A673 (cell line): ENCODE data around the gene ATOH7. TPM values are rescaled to one million over a fixed set of nuclear protein-coding genes. Genes with fewer than 3 reads are reported as not detected.

Source experiments
- BruUV-seq: library from RNA; stranded (reverse); fragments of 400-500 nt; replicated peaks from 2 replicates; lab custom pipeline; 2021; lab: Mats Ljungman, UMichigan
- CTCF ChIA-PET: fragments of 300-600 bp; sonication (Branson Sonifier 250); formaldehyde crosslinking; loops from one replicate; lab custom pipeline; 2022; ENCODE audit warnings: antibody characterized with exemption; lab: Charles Lee
- POLR2A ChIA-PET: fragments of 300-600 bp; sonication (Branson Sonifier 250); formaldehyde crosslinking; loops from one replicate; lab custom pipeline; 2022; ENCODE audit warnings: antibody characterized with exemption; ENCODE audit not compliant: low non-redundant PET; lab: Charles Lee
- DNase-seq: peaks from one replicate; pipeline ENCODE4 v3.0.0-alpha.2; 2015; ENCODE audit warnings: low spot score
- H3K27ac ChIP-seq: fragments of 200-600 bp; sonication (generic); 2 replicates; pipeline ENCODE4 v1.5.1; 2016; ENCODE audit warnings: mixed run types, low read depth, mild to moderate bottlenecking, mixed read lengths, antibody characterized with exemption, low read length; ENCODE audit not compliant: poor library complexity, severe bottlenecking
- H3K27me3 ChIP-seq: fragments of 200-600 bp; sonication (generic); replicated peaks from 2 replicates; pipeline ENCODE4 v1.6.1; 2017; ENCODE audit warnings: mixed run types, low read depth, mild to moderate bottlenecking, mixed read lengths, antibody characterized with exemption, low read length; ENCODE audit not compliant: insufficient read depth, poor library complexity
- H3K36me3 ChIP-seq: fragments of 200-600 bp; sonication (generic); 2 replicates; pipeline ENCODE4 v1.6.1; 2016; ENCODE audit warnings: mixed run types, mild to moderate bottlenecking, mixed read lengths, antibody characterized with exemption, low read length; ENCODE audit not compliant: insufficient read depth, poor library complexity, severe bottlenecking
- H3K4me1 ChIP-seq: fragments of 200-600 bp; sonication (generic); 2 replicates; pipeline ENCODE4 v1.6.1; 2017; ENCODE audit warnings: mixed run types, mild to moderate bottlenecking, mixed read lengths, antibody characterized with exemption, low read length; ENCODE audit not compliant: insufficient read depth, poor library complexity, severe bottlenecking
- H3K4me3 ChIP-seq: fragments of 200-600 bp; sonication (generic); 2 replicates; pipeline ENCODE4 v1.5.1; 2016; ENCODE audit warnings: low read depth, mixed run types, mild to moderate bottlenecking, mixed read lengths, low read length; ENCODE audit not compliant: poor library complexity, severe bottlenecking
- H3K9me3 ChIP-seq: fragments of 200-600 bp; sonication (generic); 2 replicates; pipeline ENCODE4 v1.6.1; 2016; ENCODE audit warnings: mixed run types, low read depth, mild to moderate bottlenecking, mixed read lengths, antibody characterized with exemption, low read length; ENCODE audit not compliant: poor library complexity, severe bottlenecking
- CTCF ChIP-seq: fragments of 300-800, 200-600 bp; sonication (generic); conservative IDR thresholded peaks from 2 replicates; pipeline ENCODE4 v1.5.1; 2017; ENCODE audit warnings: low read depth, mild to moderate bottlenecking, antibody characterized with exemption, low read length, moderate library complexity, mixed read lengths
- EZH2 ChIP-seq: fragments of 200-600 bp; sonication (generic); IDR thresholded peaks from 2 replicates; pipeline ENCODE4 v1.6.1; 2017; ENCODE audit warnings: borderline replicate concordance, low read depth, mild to moderate bottlenecking, mixed read lengths, antibody characterized with exemption, low read length; ENCODE audit not compliant: poor library complexity, severe bottlenecking
- intact Hi-C: fragments of 100-400 bp; cut with micrococcal nuclease; formaldehyde crosslinking; loops from one replicate; pipeline ENCODE4 v1.10.0; 2022; ENCODE audit not compliant: unreplicated experiment
- total RNA-seq: library from RNA; stranded (reverse); gene quantifications from 2 replicates; pipeline ENCODE4 v1.2.3, GENCODE V29; 2021

ATOH7 gene
- total RNA-seq, 1 experiment from 2014 or later, result not detected

DNA sequence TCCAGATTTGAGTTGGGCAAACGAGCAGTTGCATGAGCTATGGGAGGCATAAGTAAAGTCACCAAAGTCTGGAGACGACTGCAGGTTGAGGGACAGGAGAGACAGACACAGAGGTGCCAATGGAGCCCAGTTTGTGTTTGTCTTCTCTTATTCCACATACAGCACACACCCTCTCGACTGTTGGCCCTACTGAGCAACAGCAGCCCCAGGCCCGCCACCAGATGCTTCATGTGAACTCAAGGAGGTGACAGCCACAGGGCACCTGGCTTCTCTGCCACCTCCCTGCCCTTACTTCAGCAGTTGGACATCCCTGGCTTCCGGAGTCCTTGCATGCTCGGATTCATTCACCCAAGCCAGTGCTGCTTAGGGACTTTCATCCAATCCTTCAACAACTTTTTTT, 6.5 kb upstream of the ATOH7 start:
- no TSS peak for BruUV-seq
- H3K27me3 ChIP-seq, result no peaks in the 10 kb centered on the region
- intact Hi-C loops, result no loop called here
- H3K36me3 ChIP-seq, result no peaks in the 10 kb centered on the region
- CTCF ChIA-PET, result no interaction called here
- no peak overlapping the region for H3K27ac ChIP-seq
- no peak for DNase-seq
- no peaks in the 10 kb centered on the region for H3K4me1 ChIP-seq
- H3K4me3 ChIP-seq, result no peak overlapping the region
- no peaks in the 10 kb centered on the region for H3K9me3 ChIP-seq
- TF ChIP-seq CTCF, result no peak
- no peak for TF ChIP-seq EZH2
- POLR2A ChIA-PET, result no interaction called here

DNA sequence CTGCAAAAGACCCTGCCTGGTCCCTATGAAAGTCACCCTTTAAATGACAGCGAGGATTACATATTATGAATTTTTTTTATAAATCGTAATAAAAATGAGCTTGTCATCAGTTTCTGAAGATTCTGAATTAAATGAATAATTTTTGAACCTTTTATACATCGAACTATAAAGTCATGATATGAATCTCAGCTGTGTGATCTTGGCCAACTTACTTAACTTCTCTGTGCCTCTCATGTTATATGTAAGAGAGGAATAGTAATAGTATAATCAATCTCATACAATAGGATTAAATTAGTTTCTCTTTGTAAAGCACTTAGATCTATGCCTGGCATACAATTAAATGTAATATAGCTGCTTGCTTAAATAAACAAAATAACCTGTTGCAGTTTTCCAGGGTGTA, 5.3 kb upstream of the ATOH7 start:
- ChIA-PET CTCF (no interaction called here), POLR2A (no interaction called here)
- no TSS peak for BruUV-seq
- no peak for TF ChIP-seq EZH2
- no peak for TF ChIP-seq CTCF
- H3K36me3 ChIP-seq, result no peaks in the 10 kb centered on the region
- H3K4me3 ChIP-seq, result no peak overlapping the region
- no peaks in the 10 kb centered on the region for H3K4me1 ChIP-seq
- intact Hi-C loops, result no loop called here
- H3K9me3 ChIP-seq, result no peaks in the 10 kb centered on the region
- no peak for DNase-seq
- H3K27me3 ChIP-seq, result no peaks in the 10 kb centered on the region
- no peak overlapping the region for H3K27ac ChIP-seq

DNA sequence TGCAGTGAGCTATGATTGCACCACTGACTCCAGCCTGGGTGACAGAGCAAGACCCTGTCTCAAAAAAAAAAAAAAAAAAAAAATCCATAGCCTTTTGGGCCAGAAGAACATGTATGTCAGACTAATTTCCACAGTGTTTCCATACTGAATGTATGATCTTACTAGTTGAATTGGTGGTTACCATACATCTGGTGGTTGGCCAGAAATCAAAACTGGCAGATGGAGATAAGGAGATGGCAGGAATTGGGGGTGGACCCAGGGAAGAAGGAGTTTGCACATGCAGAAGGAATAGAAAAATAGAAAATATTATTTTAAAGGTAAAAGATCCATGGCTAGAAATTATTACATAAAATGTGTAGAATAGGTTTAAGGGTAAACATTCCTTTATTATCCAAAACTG, 3.7 kb upstream of the ATOH7 start:
- ChIA-PET POLR2A (no interaction called here), CTCF (no interaction called here)
- DNase-seq, result no peak
- no TSS peak for BruUV-seq
- Histone ChIP-seq H3K9me3 (no peaks in the 10 kb centered on the region), H3K4me3 (no peak overlapping the region), H3K27me3 (no peaks in the 10 kb centered on the region), H3K36me3 (no peaks in the 10 kb centered on the region), H3K4me1 (no peaks in the 10 kb centered on the region), H3K27ac (no peak overlapping the region)
- TF ChIP-seq CTCF (no peak), EZH2 (no peak)
- intact Hi-C loops, result no loop called here
